ENCODE results near the gene NSD1.
"Not testable (repeated sequence)": the region's sequence is repeated elsewhere in the genome, so short reads cannot be mapped to it uniquely, and the experiment has no call there.

The NSD1 gene

GRCh38 chr5:177232761-177233160, 99.2 kb downstream of the NSD1 start:
- DNase-seq, result no peak

DNA sequence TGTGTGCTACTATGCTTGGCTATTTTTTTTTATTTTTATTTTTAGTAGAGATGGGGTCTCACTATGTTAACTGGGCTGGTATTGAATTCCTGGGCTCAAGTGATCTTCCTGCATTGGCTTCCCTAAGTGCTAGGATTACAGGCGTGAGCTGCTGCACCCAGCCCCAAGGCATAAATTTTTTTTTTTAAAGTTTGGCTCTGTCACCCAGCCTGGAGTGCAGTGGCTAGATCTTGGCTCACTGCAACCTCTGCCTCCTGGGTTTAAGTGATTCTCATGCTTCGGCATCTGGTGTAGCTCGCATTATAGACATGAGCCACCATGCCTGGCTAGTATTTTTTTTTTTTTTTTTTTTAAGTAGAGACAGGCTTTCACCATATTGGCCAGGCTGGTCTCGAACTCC, 99.6 kb downstream of the NSD1 start:
- no peak for DNase-seq

- no peak for DNase-seq
These were observed 100.2 kb downstream of the NSD1 start for GRCh38 chr5:177233802-177234201.

DNA sequence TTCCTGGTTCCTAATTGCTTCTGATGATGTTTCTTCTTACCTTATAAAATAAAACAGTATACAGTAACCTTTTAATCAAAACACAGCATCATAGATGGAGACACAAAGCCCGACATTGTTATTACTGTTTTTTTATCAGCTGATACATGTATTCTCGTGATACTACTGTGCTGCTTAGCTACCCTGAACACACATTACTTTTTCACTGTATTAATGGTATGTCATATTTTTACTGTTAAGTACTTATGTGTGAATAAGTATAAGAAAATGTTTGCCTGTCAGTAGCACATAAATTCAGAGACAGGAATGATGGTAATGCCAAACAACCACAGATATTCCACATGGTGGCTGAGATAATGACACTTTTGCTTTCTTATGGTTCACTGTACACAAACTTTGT, 101.3 kb downstream of the NSD1 start:
- DNase-seq, result no peak

DNA sequence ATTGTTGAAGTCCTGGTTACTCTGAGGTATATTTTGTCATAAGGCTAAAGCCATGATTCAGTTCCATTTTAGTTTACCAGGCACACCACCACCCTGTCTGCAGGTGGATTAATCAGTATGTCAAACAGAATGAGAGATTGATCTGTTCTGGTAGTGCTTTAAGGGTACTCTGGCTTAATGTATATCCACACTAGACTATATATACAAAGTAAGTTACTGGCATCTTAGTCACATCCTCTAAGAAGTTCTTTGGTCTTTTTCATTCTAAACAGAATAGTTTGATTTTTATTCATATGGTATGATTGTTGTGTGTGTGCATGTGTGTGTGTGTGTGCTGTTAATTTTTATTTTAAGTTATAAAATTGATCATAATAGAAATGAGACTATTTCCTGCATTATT, 108.2 kb downstream of the NSD1 start:
- no peak for DNase-seq

- DNase-seq, result no peak
These were observed 108.7 kb downstream of the NSD1 start for GRCh38 chr5:177242304-177242703.

DNA sequence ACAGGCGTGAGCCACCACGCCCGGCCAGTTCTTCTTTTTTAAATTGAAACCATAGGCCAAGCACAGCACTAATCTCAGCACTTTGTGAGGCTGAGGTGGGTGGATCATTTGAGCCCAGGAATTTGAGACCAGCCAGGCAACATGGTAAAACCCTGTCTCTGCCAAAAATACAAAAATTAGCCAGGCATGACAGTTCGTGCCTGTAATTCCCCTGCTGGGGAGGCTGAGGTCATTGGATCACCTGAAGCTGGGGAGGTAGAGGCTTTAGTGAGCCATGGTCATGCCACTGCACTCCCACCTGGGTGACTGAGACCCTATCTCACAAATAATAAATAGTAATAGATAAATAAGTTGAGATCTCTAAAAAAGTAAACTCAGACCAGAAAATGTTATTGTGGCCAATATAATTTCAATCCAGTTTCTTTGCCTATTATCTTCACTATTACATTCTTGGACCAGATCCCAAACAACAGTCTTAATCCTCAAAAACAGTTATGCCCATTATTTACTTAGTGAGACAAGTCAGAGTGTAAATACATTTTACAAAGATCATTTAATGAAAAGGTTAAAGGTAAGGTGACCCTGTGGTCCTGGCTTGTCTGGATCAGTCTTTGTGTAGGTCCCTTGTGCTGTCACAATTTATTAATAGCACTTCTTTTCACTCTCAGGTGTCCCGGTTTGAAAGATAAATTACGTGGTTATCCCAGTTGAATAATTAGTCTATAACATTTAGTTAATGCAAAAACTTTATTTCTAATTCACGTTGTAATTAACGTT, 116.4 kb downstream of the NSD1 start:
- DNase-seq, result no peak

GRCh38 chr5:177253252-177253651, 119.7 kb downstream of the NSD1 start:
- DNase-seq, result no peak

GRCh38 chr5:177256296-177256695, 122.7 kb downstream of the NSD1 start:
- no peak for DNase-seq

GRCh38 chr5:177258711-177259110, 125.1 kb downstream of the NSD1 start:
- DNase-seq, result not testable (repeated sequence)

GRCh38 chr5:177260961-177261360, 127.4 kb downstream of the NSD1 start:
- DNase-seq, result no peak

DNA sequence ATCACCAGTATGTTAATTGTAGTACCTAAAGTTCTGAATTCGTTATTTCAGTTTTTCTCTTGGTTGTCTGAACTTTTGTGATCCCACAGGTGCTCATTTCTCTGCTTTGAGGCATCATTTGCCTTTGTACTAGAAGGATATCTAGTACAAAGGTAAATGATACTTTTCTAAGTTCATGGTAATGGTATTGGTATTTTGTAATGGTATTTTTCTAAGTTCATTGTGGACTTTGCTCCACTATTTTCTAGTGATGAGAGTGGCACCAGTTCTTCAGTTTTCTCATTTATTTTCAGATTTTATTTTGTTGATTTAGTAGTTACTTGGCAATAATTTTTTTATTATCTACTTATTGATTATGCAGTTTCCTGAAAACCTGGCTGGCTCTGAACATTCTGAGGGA, 127.9 kb downstream of the NSD1 start:
- DNase-seq, result no peak

- no peak for DNase-seq
These were observed 130.6 kb downstream of the NSD1 start for GRCh38 chr5:177264178-177264577.

- DNase-seq, result no peak
These were observed 131.8 kb downstream of the NSD1 start for GRCh38 chr5:177265395-177265794.

GRCh38 chr5:177269232-177269895, 135.8 kb downstream of the NSD1 start:
- no peak for DNase-seq

- DNase-seq, result no peak
These were observed 136.4 kb downstream of the NSD1 start for GRCh38 chr5:177269976-177270375.

- DNase-seq, result no peak
These were observed 137.1 kb downstream of the NSD1 start for GRCh38 chr5:177270653-177271052.

GRCh38 chr5:177271113-177271512, 137.5 kb downstream of the NSD1 start:
- DNase-seq, result no peak

DNA sequence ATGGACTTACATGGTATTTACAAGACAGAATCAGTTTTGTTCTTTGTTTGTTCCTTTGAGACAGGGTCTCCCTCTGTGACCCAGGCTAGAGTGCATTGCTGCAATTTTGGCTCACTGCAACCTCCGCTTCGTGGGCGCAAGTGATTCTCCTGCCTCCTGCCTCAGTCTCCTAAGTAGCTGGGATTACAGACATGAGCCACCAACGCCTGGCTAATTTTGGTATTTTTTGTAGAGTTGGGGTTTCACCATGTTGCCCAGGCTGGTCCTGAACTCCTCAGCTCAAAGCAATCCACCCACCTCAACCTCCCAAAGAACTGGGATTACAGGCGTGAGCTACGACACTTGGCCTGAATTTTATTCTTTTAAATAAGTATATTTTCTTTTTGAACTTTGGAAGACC, 142.3 kb downstream of the NSD1 start:
- no peak for DNase-seq

GRCh38 chr5:177276886-177277285, 143.3 kb downstream of the NSD1 start:
- DNase-seq, result no peak

DNA sequence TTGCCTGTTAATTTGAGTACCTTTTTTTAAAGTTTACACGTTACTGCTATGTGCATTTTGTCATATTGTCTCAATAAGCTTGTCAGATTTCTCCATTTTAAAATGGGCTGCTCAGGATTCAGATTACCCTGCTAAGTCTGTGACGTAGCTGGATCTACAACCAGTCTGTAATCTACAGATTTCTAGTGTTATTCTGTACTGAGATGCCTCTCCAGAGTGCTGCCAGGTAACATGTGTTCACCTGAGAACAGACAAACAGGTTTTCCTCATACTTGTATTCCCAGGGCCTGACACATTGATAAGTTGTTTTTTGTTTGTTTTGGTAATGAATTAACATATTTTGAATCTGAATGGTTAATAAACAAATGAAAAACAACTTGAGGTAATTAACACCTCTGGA, 154.6 kb downstream of the NSD1 start:
- DNase-seq, result no peak

DNA sequence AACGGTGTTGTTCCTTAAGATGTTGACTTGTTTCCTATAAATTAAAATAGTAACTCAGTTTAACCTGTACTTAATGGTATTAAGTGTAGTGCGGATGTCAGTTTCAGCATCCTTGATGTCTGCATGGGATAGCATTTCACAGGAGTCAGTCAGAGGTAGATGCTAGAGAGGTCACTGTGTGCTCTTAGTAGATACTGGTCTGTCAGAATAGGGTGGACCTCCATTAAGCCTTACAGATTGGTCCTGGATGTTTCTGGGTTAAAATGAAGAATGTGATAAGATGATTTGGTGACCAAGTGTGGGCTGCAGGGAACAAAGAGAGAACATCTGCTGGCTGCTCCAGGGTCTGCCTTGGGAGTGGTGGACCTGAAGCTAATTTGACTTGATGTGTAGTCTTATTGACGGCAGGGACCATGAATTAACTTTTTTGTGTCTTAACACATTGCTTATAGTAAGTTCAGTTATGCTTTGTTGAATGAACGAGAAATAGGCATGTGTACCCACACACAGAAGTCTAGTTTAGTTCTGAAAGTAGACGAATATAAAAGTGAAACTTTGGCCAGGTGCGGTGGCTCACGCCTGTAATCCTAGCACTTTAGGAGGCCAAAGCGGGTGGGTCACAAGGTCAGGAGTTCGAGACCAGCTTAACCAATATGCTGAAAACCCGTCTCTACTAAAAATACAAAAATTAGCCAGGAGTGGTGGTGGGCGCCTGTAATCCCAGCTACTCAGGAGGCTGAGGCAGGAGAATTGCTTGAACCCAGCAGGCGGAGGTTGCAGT, 157.4 kb downstream of the NSD1 start:
- DNase-seq, result no peak

GRCh38 chr5:177291735-177292134, 158.2 kb downstream of the NSD1 start:
- DNase-seq, result no peak
